WERI-Rb-1 (cell line): ENCODE results near the gene DGKB.

ENCODE experiments used
- DNase-seq: peaks from one replicate; pipeline ENCODE4 v3.0.0-alpha.2; 2020
- H3K27ac ChIP-seq: fragments of 250-450 bp; sonication (Bioruptor Pico); 2 replicates; pipeline ENCODE4 v1.5.1; 2020; ENCODE audit warnings: mild to moderate bottlenecking, moderate library complexity
- H3K27me3 ChIP-seq: fragments of 250-450 bp; sonication (Bioruptor Pico); 2 replicates; pipeline ENCODE4 v1.5.1; 2021; ENCODE audit warnings: mild to moderate bottlenecking, low read depth, moderate library complexity; ENCODE audit not compliant: insufficient read depth, severe bottlenecking
- H3K36me3 ChIP-seq: fragments of 250-450 bp; sonication (Bioruptor Pico); 2 replicates; pipeline ENCODE4 v1.5.1; 2020; ENCODE audit warnings: mild to moderate bottlenecking, moderate library complexity
- H3K4me3 ChIP-seq: 2 replicates; pipeline ENCODE4 v1.5.1; 2011; ENCODE audit warnings: low read depth, mild to moderate bottlenecking, control low read depth, low read length
- H3K9me3 ChIP-seq: fragments of 250-450 bp; sonication (Bioruptor Pico); 2 replicates; pipeline ENCODE4 v1.5.1; 2021; ENCODE audit warnings: mild to moderate bottlenecking, moderate library complexity; ENCODE audit not compliant: severe bottlenecking
- CTCF ChIP-seq: IDR thresholded peaks from 2 replicates; pipeline ENCODE4 v1.5.1; 2011; ENCODE audit warnings: low read depth, mild to moderate bottlenecking, control low read depth, inconsistent platforms, low read length

Gene DGKB

DNA sequence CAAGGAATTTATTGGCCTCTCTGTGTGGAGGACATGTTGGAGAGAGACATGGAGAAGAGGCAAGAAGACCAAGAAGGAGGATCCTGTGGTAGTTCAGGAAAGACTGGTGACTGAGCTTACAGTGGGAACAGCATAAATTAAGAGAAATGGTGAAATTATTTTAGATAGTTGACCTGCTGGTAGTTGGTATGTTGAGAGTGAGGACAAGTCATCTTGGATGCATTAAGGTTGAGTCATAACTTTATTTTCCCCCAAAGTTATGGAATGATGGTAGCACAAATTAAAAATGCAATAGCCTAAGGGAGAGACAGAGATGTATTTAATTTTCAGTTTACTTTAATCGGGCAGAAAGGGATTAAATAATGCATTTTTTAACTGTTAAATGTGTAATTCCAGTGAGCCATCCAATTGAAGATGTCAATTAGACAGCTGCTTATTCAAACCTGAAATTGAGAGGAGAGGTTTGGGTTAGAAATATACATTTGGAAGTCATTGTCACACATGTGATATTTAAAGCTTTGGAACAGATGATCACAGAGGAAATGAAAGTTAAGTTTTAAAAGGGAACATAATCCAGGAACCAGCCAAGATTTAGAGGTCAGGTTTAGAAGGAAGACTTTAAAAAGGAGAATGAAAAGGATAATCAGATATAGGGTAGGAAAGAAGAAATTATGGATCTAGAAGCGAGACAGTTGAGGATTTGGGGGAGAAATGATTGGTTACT is 80.6 kb downstream of the DGKB start:
- Histone ChIP-seq H3K36me3 (no peaks in the 10 kb centered on the region), H3K9me3 (no peaks in the 10 kb centered on the region), H3K27me3 (no peaks in the 10 kb centered on the region), H3K4me3 (no peak overlapping the region), H3K27ac (no peak overlapping the region)
- no peak for DNase-seq
- TF ChIP-seq CTCF: no peak

- no peaks in the 10 kb centered on the region for H3K27me3 ChIP-seq
- H3K27ac ChIP-seq: no peak overlapping the region
- no peaks in the 10 kb centered on the region for H3K9me3 ChIP-seq
- no peak for TF ChIP-seq CTCF
- H3K4me3 ChIP-seq: no peak overlapping the region
- no peaks in the 10 kb centered on the region for H3K36me3 ChIP-seq
- no peak for DNase-seq
Measured at GRCh38 chr7:14818871-14819270, 83.7 kb downstream of the DGKB start.

- Histone ChIP-seq H3K4me3 (no peak overlapping the region), H3K36me3 (no peaks in the 10 kb centered on the region), H3K9me3 (no peaks in the 10 kb centered on the region), H3K27me3 (no peaks in the 10 kb centered on the region), H3K27ac (no peak overlapping the region)
- no peak for DNase-seq
- no peak for TF ChIP-seq CTCF
Measured at GRCh38 chr7:14817829-14818614, 84.5 kb downstream of the DGKB start.

GRCh38 chr7:14807507-14807906 is 95.0 kb downstream of the DGKB start:
- Histone ChIP-seq H3K4me3 (no peak overlapping the region), H3K27ac (no peak overlapping the region), H3K27me3 (no peaks in the 10 kb centered on the region), H3K36me3 (no peaks in the 10 kb centered on the region), H3K9me3 (no peaks in the 10 kb centered on the region)
- no peak for DNase-seq
- no peak for TF ChIP-seq CTCF

GRCh38 chr7:14806891-14807290 is 95.7 kb downstream of the DGKB start:
- no peaks in the 10 kb centered on the region for H3K9me3 ChIP-seq
- H3K36me3 ChIP-seq: no peaks in the 10 kb centered on the region
- no peak overlapping the region for H3K27ac ChIP-seq
- no peak overlapping the region for H3K4me3 ChIP-seq
- no peak for DNase-seq
- H3K27me3 ChIP-seq: no peaks in the 10 kb centered on the region
- TF ChIP-seq CTCF: no peak
